Memory B cell (primary cell): ENCODE data around the gene MAP2K1.
"Not testable (repeated sequence)": the region's sequence is repeated elsewhere in the genome, so short reads cannot be mapped to it uniquely, and the experiment has no call there.

Source experiments
- ATAC-seq: fragments of 150-1000 bp; cut with Tn5 transposase; 2 replicates; pipeline ENCODE4 v1.10.0; 2021; ENCODE audit warnings: low read depth, mild to moderate bottlenecking, moderate library complexity
- DNase-seq, 2 donors: peaks; one replicate each; pipeline ENCODE4 v3.0.0; 2022; ENCODE audit warnings: low spot score in 2 of 2
- H3K27ac Mint-ChIP-seq: one replicate; pipeline ENCODE4 v1.8.0; 2022; ENCODE audit warnings: mild to moderate bottlenecking, moderate library complexity, mixed read lengths
- H3K27me3 Mint-ChIP-seq: one replicate; pipeline ENCODE4 v1.8.0; 2022; ENCODE audit warnings: mixed read lengths
- H3K36me3 Mint-ChIP-seq: one replicate; pipeline ENCODE4 v1.8.0; 2022; ENCODE audit warnings: mild to moderate bottlenecking, mixed read lengths
- H3K4me1 Mint-ChIP-seq: one replicate; pipeline ENCODE4 v1.8.0; 2022; ENCODE audit warnings: mixed read lengths
- H3K4me3 Mint-ChIP-seq: one replicate; pipeline ENCODE4 v1.8.0; 2022; ENCODE audit warnings: mild to moderate bottlenecking, moderate library complexity, mixed read lengths
- H3K9me3 Mint-ChIP-seq: one replicate; pipeline ENCODE4 v1.8.0; 2022; ENCODE audit warnings: mixed read lengths

MAP2K1 gene

GRCh38 chr15:66461917-66462316, 75.2 kb downstream of the MAP2K1 start:
- DNase-seq (no peak), ATAC-seq (no peak)
- Mint-ChIP-seq H3K4me3 (no peak overlapping the region), H3K27me3 (no peaks in the 10 kb centered on the region), H3K9me3 (no peaks in the 10 kb centered on the region), H3K36me3 (peaks cover 20% of the 10 kb centered on the region), H3K4me1 (peaks cover 12% of the 10 kb centered on the region), H3K27ac (no peak overlapping the region)

GRCh38 chr15:66462627-66463026, 75.9 kb downstream of the MAP2K1 start:
- peaks cover 10% of the 10 kb centered on the region for H3K4me1 Mint-ChIP-seq
- peaks cover 20% of the 10 kb centered on the region for H3K36me3 Mint-ChIP-seq
- no peaks in the 10 kb centered on the region for H3K9me3 Mint-ChIP-seq
- DNase-seq (no peak), ATAC-seq (no peak)
- no peak overlapping the region for H3K4me3 Mint-ChIP-seq
- no peak overlapping the region for H3K27ac Mint-ChIP-seq
- no peaks in the 10 kb centered on the region for H3K27me3 Mint-ChIP-seq

- H3K36me3 Mint-ChIP-seq = peaks cover 19% of the 10 kb centered on the region
- H3K27ac Mint-ChIP-seq = peak overlapping the region; percentile 32
- ATAC-seq, DNase-seq, H3K4me1 Mint-ChIP-seq, H3K27me3 Mint-ChIP-seq, H3K9me3 Mint-ChIP-seq: not testable (repeated sequence)
- H3K4me3 Mint-ChIP-seq = peak overlapping the region; percentile 47
Measured at GRCh38 chr15:66465294-66465693, 78.6 kb downstream of the MAP2K1 start.

- not testable (repeated sequence) for DNase-seq, H3K4me3 Mint-ChIP-seq, H3K27me3 Mint-ChIP-seq, H3K9me3 Mint-ChIP-seq, ATAC-seq, H3K27ac Mint-ChIP-seq
- Mint-ChIP-seq H3K36me3 (peaks cover 14% of the 10 kb centered on the region), H3K4me1 (peaks cover 11% of the 10 kb centered on the region)
Measured at GRCh38 chr15:66467162-66468040, 80.7 kb downstream of the MAP2K1 start.

GRCh38 chr15:66470825-66471224, 84.1 kb downstream of the MAP2K1 start:
- not testable (repeated sequence) for H3K27me3 Mint-ChIP-seq, DNase-seq, H3K9me3 Mint-ChIP-seq, H3K36me3 Mint-ChIP-seq, H3K4me1 Mint-ChIP-seq, H3K4me3 Mint-ChIP-seq, ATAC-seq
- peak overlapping the region; percentile 46 for H3K27ac Mint-ChIP-seq

- peaks cover 13% of the 10 kb centered on the region for H3K4me1 Mint-ChIP-seq
- H3K36me3 Mint-ChIP-seq = peaks cover 4% of the 10 kb centered on the region
- DNase-seq (peak; percentile 15 to 35), ATAC-seq (peak; percentile 91)
- peak overlapping the region; percentile 64 for H3K4me3 Mint-ChIP-seq
- H3K9me3 Mint-ChIP-seq = no peaks in the 10 kb centered on the region
- H3K27me3 Mint-ChIP-seq = no peaks in the 10 kb centered on the region
- peak overlapping the region; percentile 46 for H3K27ac Mint-ChIP-seq
Measured at GRCh38 chr15:66472176-66472999, 85.7 kb downstream of the MAP2K1 start.

- Mint-ChIP-seq H3K9me3 (no peaks in the 10 kb centered on the region), H3K27ac (no peak overlapping the region), H3K27me3 (no peaks in the 10 kb centered on the region), H3K4me1 (peaks cover 13% of the 10 kb centered on the region), H3K4me3 (no peak overlapping the region), H3K36me3 (peaks cover 2% of the 10 kb centered on the region)
- no peak for DNase-seq
- ATAC-seq = no peak
Measured at GRCh38 chr15:66474135-66474534, 87.4 kb downstream of the MAP2K1 start.

- H3K36me3 Mint-ChIP-seq = peaks cover 4% of the 10 kb centered on the region
- no peaks in the 10 kb centered on the region for H3K27me3 Mint-ChIP-seq
- ATAC-seq (no peak), DNase-seq (no peak)
- no peak overlapping the region for H3K27ac Mint-ChIP-seq
- H3K4me3 Mint-ChIP-seq = no peak overlapping the region
- H3K4me1 Mint-ChIP-seq = peaks cover 16% of the 10 kb centered on the region
- no peaks in the 10 kb centered on the region for H3K9me3 Mint-ChIP-seq
Measured at GRCh38 chr15:66474963-66475362, 88.3 kb downstream of the MAP2K1 start.

GRCh38 chr15:66476535-66476934, 89.8 kb downstream of the MAP2K1 start:
- Mint-ChIP-seq H3K4me1 (peaks cover 14% of the 10 kb centered on the region), H3K27me3 (no peaks in the 10 kb centered on the region), H3K9me3 (no peaks in the 10 kb centered on the region), H3K4me3 (no peak overlapping the region), H3K27ac (peak overlapping the region; percentile 25), H3K36me3 (peaks cover 8% of the 10 kb centered on the region)
- DNase-seq (no peak), ATAC-seq (no peak)

GRCh38 chr15:66477011-66477410, 90.3 kb downstream of the MAP2K1 start:
- peaks cover 13% of the 10 kb centered on the region for H3K36me3 Mint-ChIP-seq
- peak overlapping the region; percentile 25 for H3K27ac Mint-ChIP-seq
- no peaks in the 10 kb centered on the region for H3K9me3 Mint-ChIP-seq
- no peak for DNase-seq
- no peak overlapping the region for H3K4me3 Mint-ChIP-seq
- ATAC-seq = no peak
- H3K4me1 Mint-ChIP-seq = peaks cover 13% of the 10 kb centered on the region
- no peaks in the 10 kb centered on the region for H3K27me3 Mint-ChIP-seq

- no peaks in the 10 kb centered on the region for H3K9me3 Mint-ChIP-seq
- H3K27me3 Mint-ChIP-seq = no peaks in the 10 kb centered on the region
- H3K4me1 Mint-ChIP-seq = peaks cover 7% of the 10 kb centered on the region
- no peak overlapping the region for H3K27ac Mint-ChIP-seq
- H3K36me3 Mint-ChIP-seq = peaks cover 28% of the 10 kb centered on the region
- no peak overlapping the region for H3K4me3 Mint-ChIP-seq
- no peak for ATAC-seq
- no peak for DNase-seq
Measured at GRCh38 chr15:66480267-66480666, 93.6 kb downstream of the MAP2K1 start.

GRCh38 chr15:66481107-66481856, 94.6 kb downstream of the MAP2K1 start:
- peaks cover 27% of the 10 kb centered on the region for H3K36me3 Mint-ChIP-seq
- ATAC-seq (no peak), DNase-seq (no peak)
- peaks cover 6% of the 10 kb centered on the region for H3K4me1 Mint-ChIP-seq
- no peaks in the 10 kb centered on the region for H3K27me3 Mint-ChIP-seq
- H3K9me3 Mint-ChIP-seq = no peaks in the 10 kb centered on the region
- no peak overlapping the region for H3K4me3 Mint-ChIP-seq
- peak overlapping the region; percentile 36 for H3K27ac Mint-ChIP-seq

- Mint-ChIP-seq H3K4me3 (no peak overlapping the region), H3K9me3 (no peaks in the 10 kb centered on the region), H3K4me1 (peaks cover 4% of the 10 kb centered on the region), H3K27ac (peak overlapping the region; percentile 12), H3K27me3 (no peaks in the 10 kb centered on the region), H3K36me3 (peaks cover 29% of the 10 kb centered on the region)
- ATAC-seq (no peak), DNase-seq (no peak)
Measured at GRCh38 chr15:66482539-66482938, 95.8 kb downstream of the MAP2K1 start.

- H3K4me3 Mint-ChIP-seq = no peak overlapping the region
- peaks cover 29% of the 10 kb centered on the region for H3K36me3 Mint-ChIP-seq
- DNase-seq = no peak
- ATAC-seq = no peak
- H3K27ac Mint-ChIP-seq = peak overlapping the region; percentile 12
- no peaks in the 10 kb centered on the region for H3K9me3 Mint-ChIP-seq
- no peaks in the 10 kb centered on the region for H3K27me3 Mint-ChIP-seq
- peaks cover 4% of the 10 kb centered on the region for H3K4me1 Mint-ChIP-seq
Measured at GRCh38 chr15:66483131-66483566, 96.4 kb downstream of the MAP2K1 start.
